GM18499 (cell line): ENCODE results near the gene PLPPR2.
"Not testable (repeated sequence)": the region's sequence is repeated elsewhere in the genome, so short reads cannot be mapped to it uniquely, and the experiment has no call there.

Experiments
- ATAC-seq: cut with Tn5 transposase; IDR thresholded peaks from one replicate; pipeline ENCODE4 v1.9.1; 2021; ENCODE audit warnings: moderate number of reproducible peaks; ENCODE audit not compliant: insufficient read depth, unreplicated experiment

Gene PLPPR2

GRCh38 chr19:11355160-11356073 is at the start of gene PLPPR2:
PLPPR2 (plus strand) TSS chr19:11355432; CDS start chr19:11357674, 2,242 bp downstream.
- no peak for ATAC-seq

DNA sequence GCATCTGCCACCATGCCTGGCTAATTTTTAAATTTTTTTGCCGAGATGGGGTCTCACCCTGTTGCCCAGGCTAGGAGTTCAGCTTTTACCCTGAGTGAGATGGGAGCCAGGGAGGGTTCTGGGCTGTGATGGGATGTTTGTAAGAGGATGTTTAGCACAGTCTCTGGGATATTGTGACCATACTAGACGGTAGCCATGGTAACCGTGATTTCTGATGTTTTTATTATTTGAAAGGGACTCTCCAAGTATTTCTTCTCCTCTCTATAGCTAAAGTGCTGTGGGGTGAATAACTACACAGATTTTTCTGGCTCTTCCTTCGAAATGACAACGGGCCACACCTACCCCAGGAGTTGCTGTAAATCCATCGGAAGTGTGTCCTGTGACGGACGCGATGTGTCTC is 48.9 kb upstream of the PLPPR2 start:
- ATAC-seq: no peak

DNA sequence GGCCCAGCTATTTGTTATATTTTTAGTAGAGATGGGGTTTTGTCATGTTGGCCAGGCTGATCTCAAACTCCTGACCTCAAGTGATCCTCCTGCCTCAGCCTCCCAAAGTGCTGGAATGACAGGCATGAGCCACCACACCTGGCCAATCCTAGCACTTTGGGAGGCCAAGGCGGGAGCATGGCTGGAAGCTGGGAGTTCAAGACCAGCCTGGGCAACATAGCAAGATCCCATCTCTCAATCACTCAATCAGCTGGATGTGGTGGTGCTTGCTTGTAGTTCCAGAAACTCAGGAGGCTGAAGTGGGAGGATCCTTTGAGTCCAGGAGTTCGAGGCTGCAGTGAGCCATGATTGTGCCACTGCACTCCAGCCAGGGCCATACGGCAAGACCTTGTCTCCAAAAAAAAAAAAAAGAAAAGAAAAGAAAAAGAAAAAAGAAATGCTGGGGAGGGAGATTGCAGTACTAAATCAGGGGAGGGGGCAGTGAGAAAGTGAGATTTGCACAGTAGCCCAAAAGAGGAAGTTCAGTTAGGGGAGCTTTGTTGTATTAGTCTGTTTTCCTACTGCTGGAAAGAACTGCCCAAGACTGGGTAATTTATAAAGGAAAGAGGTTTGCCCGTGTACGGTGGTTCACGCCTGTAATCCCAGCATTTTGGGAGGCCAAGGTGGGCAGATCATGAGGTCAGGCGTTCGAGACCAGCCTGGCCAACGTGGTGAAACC is 34.8 kb upstream of the PLPPR2 start:
- not testable (repeated sequence) for ATAC-seq

GRCh38 chr19:11321191-11322126 is 33.8 kb upstream of the PLPPR2 start:
- ATAC-seq: no peak

DNA sequence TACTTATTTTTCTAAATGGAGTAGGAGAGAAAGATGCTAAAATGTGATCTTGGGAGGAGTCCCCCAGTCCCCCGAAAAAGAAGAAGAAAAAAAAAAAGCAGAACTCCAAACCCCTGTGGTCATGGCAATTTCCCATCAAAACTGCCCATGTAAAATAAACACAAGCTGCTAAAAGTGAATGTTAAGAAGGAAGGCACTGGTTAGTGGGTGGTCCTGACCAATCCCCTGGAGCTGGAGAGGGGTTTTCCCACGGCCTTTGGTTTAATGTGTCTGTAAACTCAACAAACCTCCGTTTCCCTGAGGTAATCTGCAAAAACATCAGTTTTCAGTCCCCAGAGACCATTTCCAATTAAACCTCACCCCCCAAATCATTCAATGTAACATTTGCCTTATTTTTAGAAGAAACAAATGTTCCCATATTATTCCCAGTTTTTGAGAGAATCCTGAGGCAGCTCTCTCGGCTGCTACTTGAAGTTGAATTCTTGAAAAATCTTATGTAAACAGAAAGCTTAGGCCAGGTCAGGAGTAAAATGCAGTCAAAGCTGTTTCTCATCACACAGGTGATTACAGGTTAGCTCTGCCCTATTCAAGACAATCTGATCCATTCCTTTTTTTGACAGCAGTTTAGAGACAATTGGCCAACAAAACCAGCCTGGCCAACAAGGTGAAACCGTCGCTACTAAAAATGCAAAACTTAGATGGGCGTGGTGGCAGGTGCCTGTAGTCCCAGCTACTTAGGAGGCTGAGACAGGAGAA is 32.8 kb upstream of the PLPPR2 start:
- ATAC-seq: no peak

- no peak for ATAC-seq
Observed at GRCh38 chr19:11323601-11324078, 31.6 kb upstream of the PLPPR2 start.

DNA sequence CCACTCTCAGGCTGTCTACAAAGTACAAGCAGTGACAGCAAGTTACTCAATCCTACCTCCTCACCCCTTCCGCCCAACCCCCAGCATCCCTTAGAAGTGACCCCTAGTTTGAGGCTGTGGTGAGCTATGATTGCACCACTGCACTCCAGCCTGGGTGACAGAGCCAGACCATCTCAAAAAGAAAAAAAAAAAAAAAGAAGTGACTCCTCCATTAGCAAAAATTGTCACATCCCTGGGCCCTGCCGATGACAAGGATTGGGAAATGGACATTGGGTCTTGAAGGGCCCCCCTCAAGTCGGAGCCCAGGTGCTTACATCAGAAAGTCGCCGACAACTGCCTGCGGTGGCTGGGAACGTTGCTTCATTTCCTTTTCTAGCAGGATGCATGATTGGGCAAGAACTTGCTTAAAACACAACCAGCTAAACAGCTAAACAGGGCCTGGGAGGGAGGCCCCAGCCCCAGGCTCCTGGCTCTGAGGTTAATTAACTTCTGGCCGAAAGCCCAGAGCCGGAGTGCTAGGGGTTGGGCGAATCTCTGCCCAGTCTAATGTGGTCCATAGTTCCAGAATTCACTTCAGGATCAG is 31.1 kb upstream of the PLPPR2 start:
- ATAC-seq: no peak

- ATAC-seq: no peak
Observed at GRCh38 chr19:11324748-11325389, 30.4 kb upstream of the PLPPR2 start.

DNA sequence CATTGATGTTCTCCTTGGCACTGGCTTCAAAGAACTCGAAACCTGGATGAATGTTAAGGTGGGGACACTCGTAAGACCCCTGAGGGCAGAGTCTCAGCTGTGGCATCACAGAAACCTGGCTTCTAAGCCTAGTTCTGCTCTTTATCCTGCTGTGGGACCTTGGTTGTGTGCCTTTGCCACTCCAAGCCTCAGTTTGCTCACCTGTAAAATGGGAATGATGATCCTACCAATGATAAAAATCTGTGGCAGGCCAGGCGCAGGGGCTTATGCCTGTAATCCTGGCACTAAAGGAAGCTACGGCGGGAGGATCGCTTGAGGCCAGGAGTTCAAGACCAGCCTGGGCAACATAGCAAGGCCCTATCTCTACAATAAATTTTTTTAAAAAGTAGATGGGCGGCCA is 29.7 kb upstream of the PLPPR2 start:
- ATAC-seq: no peak

- ATAC-seq: no peak
Observed at GRCh38 chr19:11330127-11330526, 25.1 kb upstream of the PLPPR2 start.

- ATAC-seq: no peak
Observed at GRCh38 chr19:11331502-11331901, 23.7 kb upstream of the PLPPR2 start.

DNA sequence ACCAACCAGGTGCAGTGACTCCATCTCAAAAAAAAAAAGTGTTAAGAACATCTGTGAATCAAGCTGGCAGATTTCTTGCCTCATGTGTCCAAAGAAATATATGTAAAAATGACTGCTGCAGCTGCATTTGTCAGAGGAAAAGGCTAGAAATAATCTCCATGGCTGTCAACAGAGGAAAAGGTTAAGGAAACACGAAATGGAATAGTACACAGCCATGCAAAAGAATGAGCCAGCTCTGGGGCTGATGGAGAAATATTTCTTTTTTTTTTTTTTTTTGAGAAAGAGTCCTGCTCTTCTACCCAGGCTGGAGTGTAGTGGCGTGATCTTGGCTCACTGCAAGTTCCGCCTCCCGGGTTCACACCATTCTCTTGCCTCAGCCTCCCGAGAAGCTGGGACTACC is 22.4 kb upstream of the PLPPR2 start:
- ATAC-seq: no peak

DNA sequence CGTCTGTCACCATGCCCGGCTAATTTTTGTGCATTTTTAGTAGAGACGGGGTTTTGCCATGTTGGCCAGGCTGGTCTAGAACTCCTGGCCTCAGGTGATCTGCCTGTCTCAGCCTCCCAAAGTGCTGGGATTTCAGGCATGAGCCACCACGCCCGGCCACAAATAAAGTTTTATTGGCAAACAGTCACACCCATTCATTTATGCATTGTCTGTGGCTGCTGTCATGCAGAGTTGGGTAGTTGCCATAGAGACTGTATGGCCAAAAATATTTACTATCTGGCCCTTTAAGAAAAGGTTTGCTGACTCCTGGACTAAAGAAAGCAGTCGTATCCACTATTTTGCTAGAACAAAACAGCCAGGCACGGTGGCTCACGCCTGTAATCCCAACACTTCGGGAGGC is 21.4 kb upstream of the PLPPR2 start:
- not testable (repeated sequence) for ATAC-seq

- ATAC-seq: no peak
Observed at GRCh38 chr19:11335449-11336146, 19.6 kb upstream of the PLPPR2 start.

- ATAC-seq: no peak
Observed at GRCh38 chr19:11337080-11337479, 18.2 kb upstream of the PLPPR2 start.

DNA sequence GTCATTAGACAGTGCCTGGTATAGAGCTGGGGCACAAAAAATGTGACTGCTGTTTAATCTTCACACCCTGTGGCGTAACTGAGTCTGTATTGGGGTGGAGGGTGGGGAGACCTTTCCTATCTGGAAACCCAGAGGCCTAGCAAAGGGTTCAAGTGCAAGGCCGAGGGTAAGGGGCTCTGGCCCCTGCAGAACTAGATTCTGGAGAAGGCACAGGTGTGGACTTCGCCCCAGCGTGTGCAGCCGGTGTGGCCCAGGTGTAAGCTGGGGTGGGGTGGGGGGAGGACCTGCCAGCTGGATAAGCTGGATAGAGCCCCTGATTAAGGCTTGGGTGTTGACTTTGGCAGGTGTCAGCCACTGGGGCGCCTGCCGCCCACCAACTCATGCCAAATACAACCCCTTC is 17.1 kb upstream of the PLPPR2 start:
- ATAC-seq: no peak

- no peak for ATAC-seq
Observed at GRCh38 chr19:11338569-11339253, 16.5 kb upstream of the PLPPR2 start.
